Nephron progenitor cell (in vitro differentiated cells): Measurements from ENCODE around the gene HGFAC.

Source experiments
- DNase-seq: peaks from one replicate; pipeline ENCODE4 v3.0.0; 2021
- H3K27ac Mint-ChIP-seq: 2 replicates; pipeline ENCODE4 v1.8.0; 2021; ENCODE audit warnings: mild to moderate bottlenecking, moderate library complexity, mixed read lengths
- H3K27me3 Mint-ChIP-seq: 2 replicates; pipeline ENCODE4 v1.8.0; 2021; ENCODE audit warnings: mild to moderate bottlenecking, low read depth, mixed read lengths; ENCODE audit not compliant: poor library complexity
- H3K36me3 Mint-ChIP-seq: 2 replicates; pipeline ENCODE4 v1.8.0; 2021; ENCODE audit warnings: low read depth, mixed read lengths
- H3K4me1 Mint-ChIP-seq: 2 replicates; pipeline ENCODE4 v1.8.0; 2021; ENCODE audit warnings: mixed read lengths
- H3K4me3 Mint-ChIP-seq: 2 replicates; pipeline ENCODE4 v1.8.0; 2021; ENCODE audit warnings: mild to moderate bottlenecking, moderate library complexity, mixed read lengths
- H3K9me3 Mint-ChIP-seq: 2 replicates; pipeline ENCODE4 v1.8.0; 2021; ENCODE audit warnings: mild to moderate bottlenecking, moderate library complexity, mixed read lengths
- TF ChIP-seq, protein P1 (sequence below): fragments of 200-600 bp; sonication (generic); IDR thresholded peaks from 2 replicates; pipeline ENCODE4 v1.5.0; 2021; ENCODE audit warnings: antibody characterized with exemption

Gene HGFAC

DNA sequence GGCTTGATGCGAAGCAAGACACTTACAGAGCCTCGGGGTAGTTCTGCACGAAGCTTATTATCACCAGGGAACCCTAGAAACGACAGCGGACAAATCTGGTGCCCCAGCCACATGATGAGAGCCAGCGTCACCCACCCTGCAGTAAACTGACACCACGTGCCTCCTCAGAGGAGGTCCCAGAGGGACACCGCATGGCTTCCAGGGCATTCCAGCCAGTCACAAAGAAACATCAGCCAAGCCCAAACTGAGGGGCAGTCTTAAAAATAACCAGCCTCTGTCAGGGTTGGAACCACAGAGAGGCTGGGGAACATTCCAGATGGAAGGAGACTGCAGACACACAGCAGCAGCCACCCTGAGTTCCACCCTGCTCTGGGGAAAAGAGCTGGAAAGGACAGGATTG lies 36.6 kb upstream of the HGFAC start:
- Mint-ChIP-seq H3K36me3 (peaks cover 46% of the 10 kb centered on the region), H3K4me1 (peaks cover 44% of the 10 kb centered on the region), H3K9me3 (peaks cover 36% of the 10 kb centered on the region), H3K27me3 (no peaks in the 10 kb centered on the region), H3K4me3 (no peak overlapping the region), H3K27ac (peak overlapping the region; percentile 66)
- DNase-seq = no peak
- TF ChIP-seq, protein P1, sequence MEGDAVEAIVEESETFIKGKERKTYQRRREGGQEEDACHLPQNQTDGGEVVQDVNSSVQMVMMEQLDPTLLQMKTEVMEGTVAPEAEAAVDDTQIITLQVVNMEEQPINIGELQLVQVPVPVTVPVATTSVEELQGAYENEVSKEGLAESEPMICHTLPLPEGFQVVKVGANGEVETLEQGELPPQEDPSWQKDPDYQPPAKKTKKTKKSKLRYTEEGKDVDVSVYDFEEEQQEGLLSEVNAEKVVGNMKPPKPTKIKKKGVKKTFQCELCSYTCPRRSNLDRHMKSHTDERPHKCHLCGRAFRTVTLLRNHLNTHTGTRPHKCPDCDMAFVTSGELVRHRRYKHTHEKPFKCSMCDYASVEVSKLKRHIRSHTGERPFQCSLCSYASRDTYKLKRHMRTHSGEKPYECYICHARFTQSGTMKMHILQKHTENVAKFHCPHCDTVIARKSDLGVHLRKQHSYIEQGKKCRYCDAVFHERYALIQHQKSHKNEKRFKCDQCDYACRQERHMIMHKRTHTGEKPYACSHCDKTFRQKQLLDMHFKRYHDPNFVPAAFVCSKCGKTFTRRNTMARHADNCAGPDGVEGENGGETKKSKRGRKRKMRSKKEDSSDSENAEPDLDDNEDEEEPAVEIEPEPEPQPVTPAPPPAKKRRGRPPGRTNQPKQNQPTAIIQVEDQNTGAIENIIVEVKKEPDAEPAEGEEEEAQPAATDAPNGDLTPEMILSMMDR = no peak

- no peak overlapping the region for H3K4me3 Mint-ChIP-seq
Observed at GRCh38 chr4:3406021-3406420, 35.7 kb upstream of the HGFAC start.

GRCh38 chr4:3406431-3406830 lies 35.3 kb upstream of the HGFAC start:
- DNase-seq = no peak
- Mint-ChIP-seq H3K27me3 (no peaks in the 10 kb centered on the region), H3K27ac (no peak overlapping the region), H3K4me1 (peaks cover 57% of the 10 kb centered on the region), H3K9me3 (peaks cover 31% of the 10 kb centered on the region), H3K4me3 (no peak overlapping the region), H3K36me3 (peaks cover 39% of the 10 kb centered on the region)
- TF ChIP-seq, protein P1 = no peak

More at GRCh38 chr4:3406021-3406420, 35.7 kb upstream of the HGFAC start:
- TF ChIP-seq, protein P1 = no peak
- H3K27ac Mint-ChIP-seq = no peak overlapping the region
- no peaks in the 10 kb centered on the region for H3K27me3 Mint-ChIP-seq
- H3K4me1 Mint-ChIP-seq = peaks cover 53% of the 10 kb centered on the region
- DNase-seq = no peak
- peaks cover 43% of the 10 kb centered on the region for H3K36me3 Mint-ChIP-seq
- peaks cover 34% of the 10 kb centered on the region for H3K9me3 Mint-ChIP-seq

GRCh38 chr4:3407171-3407771 lies 34.5 kb upstream of the HGFAC start:
- H3K36me3 Mint-ChIP-seq = peaks cover 35% of the 10 kb centered on the region
- no peaks in the 10 kb centered on the region for H3K27me3 Mint-ChIP-seq
- peak overlapping the region; percentile 82 for H3K27ac Mint-ChIP-seq
- DNase-seq = no peak
- peaks cover 65% of the 10 kb centered on the region for H3K4me1 Mint-ChIP-seq
- TF ChIP-seq, protein P1 = no peak
- H3K9me3 Mint-ChIP-seq = peaks cover 29% of the 10 kb centered on the region
- no peak overlapping the region for H3K4me3 Mint-ChIP-seq

DNA sequence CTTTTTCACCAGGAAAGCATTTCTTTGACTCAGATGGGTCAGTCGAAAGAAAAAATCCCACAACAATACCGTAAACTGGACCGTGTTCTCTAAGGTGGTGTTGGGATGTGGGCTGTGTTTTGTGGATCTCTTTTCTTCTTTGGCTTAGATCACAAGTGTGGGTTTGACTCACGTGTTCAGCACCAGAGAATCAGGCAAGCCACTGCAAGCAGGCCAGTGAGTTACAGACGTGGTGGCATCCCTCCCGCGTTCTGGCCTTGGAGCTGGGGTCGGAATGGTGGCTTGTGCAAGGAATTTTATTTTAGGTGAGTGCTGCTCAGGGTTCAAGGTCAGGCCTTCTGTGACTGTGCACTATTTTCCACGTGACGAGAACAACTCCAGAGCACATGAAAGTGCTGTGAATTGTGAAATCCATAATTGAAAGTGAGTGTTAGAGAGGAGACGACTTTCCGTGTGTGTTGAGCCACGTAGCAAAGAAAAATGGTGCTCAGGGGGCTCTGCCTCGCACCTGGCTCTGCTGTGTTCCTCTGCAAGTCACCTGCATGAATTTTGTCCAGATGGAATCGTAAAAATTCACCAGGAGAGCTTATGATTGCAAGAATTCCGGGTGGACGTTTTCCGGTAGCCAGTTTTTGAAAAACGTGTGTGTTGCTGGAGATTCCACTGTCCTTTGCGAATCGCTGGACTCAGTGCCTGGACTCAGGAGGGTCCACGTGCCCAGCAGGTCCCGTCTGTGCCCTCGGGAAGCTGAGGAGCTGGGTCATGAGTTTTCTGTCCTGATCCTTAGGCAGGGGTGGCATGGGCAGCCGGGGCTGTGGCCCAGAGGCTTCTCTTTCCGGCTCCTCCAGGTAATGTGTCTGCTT lies 33.6 kb upstream of the HGFAC start:
- H3K9me3 Mint-ChIP-seq = peaks cover 20% of the 10 kb centered on the region
- peaks cover 68% of the 10 kb centered on the region for H3K4me1 Mint-ChIP-seq
- H3K36me3 Mint-ChIP-seq = peaks cover 26% of the 10 kb centered on the region
- no peak overlapping the region for H3K4me3 Mint-ChIP-seq
- TF ChIP-seq, protein P1 = no peak
- peak overlapping the region; percentile 82 for H3K27ac Mint-ChIP-seq
- DNase-seq = no peak
- H3K27me3 Mint-ChIP-seq = no peaks in the 10 kb centered on the region
